Activated CD4-positive, CD25-positive, alpha-beta regulatory T cell treated with anti-CD3 and anti-CD28 coated beads, Interleukin-2, amount 50 U/mL, for 24 hours (primary cell): ENCODE data around the gene GOLGA8S.
"Not testable (repeated sequence)": the region's sequence is repeated elsewhere in the genome, so short reads cannot be mapped to it uniquely, and the experiment has no call there.

Source experiments
- ATAC-seq, 2 donors: fragments of 150-1000 bp; cut with Tn5 transposase; one replicate each; pipeline ENCODE4 v1.10.0; 2021; ENCODE audit warnings: mild to moderate bottlenecking in 1 of 2, moderate library complexity in 1 of 2

Gene GOLGA8S

GRCh38 chr15:23354448-23354847 is at the start of gene GOLGA8S:
GOLGA8S (plus strand) TSS chr15:23354748; CDS start chr15:23354810, 62 bp downstream.
- not testable (repeated sequence) for ATAC-seq

GRCh38 chr15:23304805-23305204 is 49.7 kb upstream of the GOLGA8S start:
- ATAC-seq, result not testable (repeated sequence)

GRCh38 chr15:23305921-23306320 is 48.6 kb upstream of the GOLGA8S start:
- not testable (repeated sequence) for ATAC-seq

- ATAC-seq, result not testable (repeated sequence)
Measured at GRCh38 chr15:23311233-23311632, 43.3 kb upstream of the GOLGA8S start.

- ATAC-seq, result not testable (repeated sequence)
Measured at GRCh38 chr15:23334096-23334495, 20.5 kb upstream of the GOLGA8S start, which contains the start of gene GOLGA6L26. GOLGA6L26 (minus strand) TSS chr15:23334196; CDS start chr15:23334135, 61 bp downstream.

- ATAC-seq, result not testable (repeated sequence)
Measured at GRCh38 chr15:23362622-23363021, 8.1 kb downstream of the GOLGA8S start.

GRCh38 chr15:23364261-23364660 is 9.7 kb downstream of the GOLGA8S start:
- not testable (repeated sequence) for ATAC-seq

GRCh38 chr15:23370578-23370977 is 16.0 kb downstream of the GOLGA8S start:
- no peak for ATAC-seq

- ATAC-seq, result not testable (repeated sequence)
Measured at GRCh38 chr15:23371134-23371533, 16.6 kb downstream of the GOLGA8S start.

- ATAC-seq, result not testable (repeated sequence)
Measured at GRCh38 chr15:23371868-23372267, 17.3 kb downstream of the GOLGA8S start.

- no peak for ATAC-seq
Measured at GRCh38 chr15:23372284-23372683, 17.7 kb downstream of the GOLGA8S start.

- ATAC-seq, result not testable (repeated sequence)
Measured at GRCh38 chr15:23372891-23373600, 18.5 kb downstream of the GOLGA8S start.

GRCh38 chr15:23374226-23374625 is 19.7 kb downstream of the GOLGA8S start:
- not testable (repeated sequence) for ATAC-seq

GRCh38 chr15:23378946-23379345 is 24.4 kb downstream of the GOLGA8S start:
- not testable (repeated sequence) for ATAC-seq

- ATAC-seq, result not testable (repeated sequence)
Measured at GRCh38 chr15:23380700-23381099, 26.2 kb downstream of the GOLGA8S start.

GRCh38 chr15:23381192-23381591 is 26.6 kb downstream of the GOLGA8S start:
- not testable (repeated sequence) for ATAC-seq

GRCh38 chr15:23384371-23384770 is 29.8 kb downstream of the GOLGA8S start:
- no peak for ATAC-seq

- no peak for ATAC-seq
Measured at GRCh38 chr15:23385886-23386430, 31.4 kb downstream of the GOLGA8S start.

GRCh38 chr15:23387621-23388190 is 33.2 kb downstream of the GOLGA8S start:
- ATAC-seq, result no peak

GRCh38 chr15:23395030-23395692 is 40.6 kb downstream of the GOLGA8S start:
- ATAC-seq, result no peak

GRCh38 chr15:23395832-23396231 is 41.3 kb downstream of the GOLGA8S start:
- ATAC-seq, result no peak

GRCh38 chr15:23397779-23398178 is 43.2 kb downstream of the GOLGA8S start:
- ATAC-seq, result no peak

GRCh38 chr15:23398357-23398756 is 43.8 kb downstream of the GOLGA8S start:
- ATAC-seq, result not testable (repeated sequence)
